LNCaP clone FGC (cell line): ENCODE data around the gene NSG1.

ENCODE experiments used
- DNase-seq: peaks from one replicate; pipeline ENCODE4 v3.0.0-alpha.2; 2011; ENCODE audit warnings: low read depth
- H3K4me3 ChIP-seq: 2 replicates; pipeline ENCODE4 v1.5.1; 2011; ENCODE audit warnings: mild to moderate bottlenecking, low read depth, low read length, control low read depth
- TF ChIP-seq, protein P1 (sequence below): IDR thresholded peaks from 2 replicates; pipeline ENCODE4 v1.5.1; 2012; ENCODE audit warnings: mild to moderate bottlenecking; ENCODE audit not compliant: control insufficient read depth, insufficient read depth; ENCODE audit errors: extremely low read depth

NSG1 gene

DNA sequence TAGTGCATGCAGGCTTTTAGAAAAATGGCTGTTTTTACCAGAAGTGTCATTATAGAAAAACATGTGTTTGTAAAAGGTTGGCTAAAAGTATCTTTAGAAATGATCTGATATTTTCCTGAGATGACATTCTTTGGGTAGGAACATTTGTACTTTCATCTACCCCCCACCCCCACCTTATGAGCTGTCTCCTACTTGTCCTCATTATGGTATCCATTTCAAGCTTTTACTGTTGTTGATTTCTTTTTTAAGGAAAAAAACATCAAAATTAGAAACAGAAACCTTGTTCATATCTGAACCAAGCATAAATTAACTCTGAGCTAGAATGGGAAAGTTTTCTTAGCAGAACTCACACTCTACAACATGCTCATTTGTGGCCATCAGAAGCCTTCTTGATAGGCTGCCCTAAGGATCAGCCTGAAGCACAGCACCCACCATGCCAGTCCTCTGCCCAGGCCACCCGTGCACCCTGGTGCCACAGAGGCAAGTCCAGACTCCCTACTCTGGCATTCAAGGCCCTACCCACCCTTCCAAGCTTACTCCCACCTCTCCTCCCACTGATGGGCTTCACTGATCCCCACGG, 49.4 kb downstream of the NSG1 start:
- H3K4me3 ChIP-seq = no peak overlapping the region
- TF ChIP-seq, protein P1, sequence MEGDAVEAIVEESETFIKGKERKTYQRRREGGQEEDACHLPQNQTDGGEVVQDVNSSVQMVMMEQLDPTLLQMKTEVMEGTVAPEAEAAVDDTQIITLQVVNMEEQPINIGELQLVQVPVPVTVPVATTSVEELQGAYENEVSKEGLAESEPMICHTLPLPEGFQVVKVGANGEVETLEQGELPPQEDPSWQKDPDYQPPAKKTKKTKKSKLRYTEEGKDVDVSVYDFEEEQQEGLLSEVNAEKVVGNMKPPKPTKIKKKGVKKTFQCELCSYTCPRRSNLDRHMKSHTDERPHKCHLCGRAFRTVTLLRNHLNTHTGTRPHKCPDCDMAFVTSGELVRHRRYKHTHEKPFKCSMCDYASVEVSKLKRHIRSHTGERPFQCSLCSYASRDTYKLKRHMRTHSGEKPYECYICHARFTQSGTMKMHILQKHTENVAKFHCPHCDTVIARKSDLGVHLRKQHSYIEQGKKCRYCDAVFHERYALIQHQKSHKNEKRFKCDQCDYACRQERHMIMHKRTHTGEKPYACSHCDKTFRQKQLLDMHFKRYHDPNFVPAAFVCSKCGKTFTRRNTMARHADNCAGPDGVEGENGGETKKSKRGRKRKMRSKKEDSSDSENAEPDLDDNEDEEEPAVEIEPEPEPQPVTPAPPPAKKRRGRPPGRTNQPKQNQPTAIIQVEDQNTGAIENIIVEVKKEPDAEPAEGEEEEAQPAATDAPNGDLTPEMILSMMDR = no peak
- DNase-seq = no peak

DNA sequence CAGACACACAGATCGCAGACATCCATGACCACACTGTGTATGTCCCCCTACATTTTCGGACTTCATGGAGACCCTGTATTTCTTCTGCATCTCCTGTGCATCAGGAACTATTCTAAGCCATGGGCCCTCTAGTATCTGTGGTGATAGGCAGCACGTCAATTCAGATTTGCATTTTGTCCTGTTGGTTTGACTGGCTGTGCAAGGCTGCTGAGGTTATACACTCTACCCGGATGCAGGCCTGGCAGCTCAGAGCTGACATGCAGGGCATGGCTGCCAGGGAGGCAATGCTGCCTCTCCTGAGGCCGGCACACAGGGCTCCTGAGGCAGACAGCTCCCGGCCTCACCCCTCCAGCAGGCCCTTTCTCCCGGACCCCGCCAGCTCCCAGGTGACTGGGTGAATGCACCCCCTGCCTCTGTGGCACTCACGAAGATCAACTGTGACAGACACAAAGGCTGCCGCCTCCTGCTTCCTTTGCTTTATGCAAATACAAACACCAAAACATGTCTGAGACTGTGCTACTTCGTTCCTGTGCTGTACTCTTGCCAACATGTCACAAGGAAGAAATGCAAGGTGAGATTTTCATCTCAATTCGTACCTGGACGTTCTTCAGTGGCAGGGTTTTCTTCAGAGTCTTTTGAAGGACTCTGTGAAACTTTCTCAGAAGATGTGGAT, 51.0 kb downstream of the NSG1 start:
- H3K4me3 ChIP-seq = no peak overlapping the region
- TF ChIP-seq, protein P1 = no peak
- no peak for DNase-seq

DNA sequence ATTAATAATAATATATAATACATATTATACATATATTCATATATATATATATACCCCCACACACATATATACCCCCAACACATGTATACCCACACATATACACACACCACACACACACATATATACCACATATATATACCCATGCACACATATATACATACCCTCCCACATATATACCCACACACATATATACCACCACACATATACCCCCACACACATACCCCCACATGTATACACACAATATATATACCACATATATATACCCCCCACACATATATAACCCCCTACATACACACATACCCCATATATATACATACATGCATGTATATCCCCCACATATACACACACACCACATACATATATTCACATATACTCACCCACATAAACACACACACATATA, 52.0 kb downstream of the NSG1 start:
- no peak overlapping the region for H3K4me3 ChIP-seq
- DNase-seq = no peak
- TF ChIP-seq, protein P1 = no peak

DNA sequence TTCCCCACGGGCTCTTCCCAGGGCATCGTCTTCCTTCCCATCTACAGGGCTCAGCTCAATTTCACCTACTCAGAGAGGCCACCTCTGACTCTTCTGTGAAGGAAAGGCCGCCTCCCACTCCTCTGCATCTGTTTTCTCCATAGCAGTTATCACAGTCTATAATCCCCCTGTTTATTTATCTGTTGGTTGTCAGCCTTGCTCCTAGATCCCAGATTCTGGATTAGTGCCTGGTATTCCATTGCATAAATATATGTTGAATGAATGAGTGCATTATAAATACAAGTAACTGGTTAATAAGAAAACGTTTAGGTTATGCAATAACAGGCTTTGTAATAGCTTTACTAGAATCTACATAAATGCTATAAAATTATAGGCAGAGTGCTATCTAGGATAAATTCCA, 52.9 kb downstream of the NSG1 start:
- DNase-seq = no peak
- H3K4me3 ChIP-seq = no peak overlapping the region
- TF ChIP-seq, protein P1 = no peak

DNA sequence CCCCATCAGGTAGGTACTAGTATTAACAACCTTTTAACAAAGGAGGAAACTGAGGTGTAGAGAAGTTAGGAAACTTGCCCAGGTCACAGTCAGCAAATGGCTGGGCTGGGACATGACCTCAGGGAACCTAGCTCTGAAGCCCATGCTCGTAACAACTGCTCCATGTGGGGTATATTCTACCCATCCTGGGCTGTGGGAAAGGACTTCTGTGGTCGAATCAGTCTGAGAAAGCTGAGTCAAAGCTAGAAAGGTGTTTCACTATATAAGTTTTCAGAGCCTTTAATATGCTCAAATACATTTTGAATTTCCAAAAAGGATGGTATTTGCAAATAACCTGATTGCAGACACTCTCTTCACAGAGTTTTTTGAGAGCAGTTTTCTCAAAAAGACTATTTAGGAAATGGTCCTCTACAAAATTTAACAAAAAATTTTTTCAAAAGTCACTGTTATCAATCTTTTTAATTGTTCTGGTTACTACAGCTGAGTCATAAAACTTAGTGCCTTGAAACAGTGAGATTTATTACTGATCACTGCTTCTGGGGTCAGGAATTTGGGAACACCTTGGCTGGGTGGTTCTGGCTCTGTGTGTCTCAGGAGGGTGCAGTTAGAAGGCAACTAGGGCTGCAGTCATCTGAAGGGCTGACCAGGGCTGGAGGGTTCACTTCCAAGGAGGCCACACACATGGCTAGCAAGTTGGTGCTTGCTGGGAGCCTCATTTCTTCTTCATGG, 53.6 kb downstream of the NSG1 start:
- no peak for DNase-seq
- TF ChIP-seq, protein P1 = no peak
- H3K4me3 ChIP-seq = no peak overlapping the region

DNA sequence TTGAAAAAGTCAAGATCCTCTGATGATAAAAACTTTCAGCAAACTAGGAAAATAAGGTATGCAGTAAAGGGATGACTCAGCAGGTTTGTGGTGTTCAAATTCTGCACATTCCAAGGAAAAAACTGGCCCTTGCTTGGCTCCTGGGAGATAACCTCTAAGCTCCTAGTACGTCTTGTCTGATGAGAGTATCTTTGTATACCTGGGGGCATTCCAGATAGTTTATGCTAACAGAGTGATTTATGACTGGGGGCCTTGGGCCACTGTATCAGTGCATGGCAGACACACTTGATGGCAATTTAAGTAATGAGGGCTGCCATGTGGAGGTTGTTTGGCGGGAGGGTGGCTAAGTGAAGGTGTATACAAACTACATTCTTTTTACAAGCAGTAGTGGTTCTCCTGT, 56.9 kb downstream of the NSG1 start:
- TF ChIP-seq, protein P1 = no peak
- no peak overlapping the region for H3K4me3 ChIP-seq
- DNase-seq = no peak
